Dermis microvascular lymphatic vessel endothelial cell (primary cell): ENCODE results near the gene NFASC. TPM values are rescaled to one million over a fixed set of nuclear protein-coding genes. Genes with fewer than 3 reads are reported as not detected.

ENCODE experiments used
- DNase-seq, 2 donors: peaks; one replicate each; pipeline versions ENCODE4 v3.0.0 to v3.0.0-alpha.2; 2010; ENCODE audit warnings: low read depth in 2 of 2
- total RNA-seq: library from RNA; depleted of rRNA; stranded (reverse); fragments of >200 nt; gene quantifications from 2 replicates; pipeline ENCODE4 v1.2.1, GENCODE V29; 2014

NFASC gene
- total RNA-seq, 1 donor from 2014 or later: under 0.01 TPM

- DNase-seq: no peak
Observed at GRCh38 chr1:205060746-205061145, 190.1 kb downstream of the NFASC start.

GRCh38 chr1:205061227-205061626 lies 190.6 kb downstream of the NFASC start:
- no peak for DNase-seq

DNA sequence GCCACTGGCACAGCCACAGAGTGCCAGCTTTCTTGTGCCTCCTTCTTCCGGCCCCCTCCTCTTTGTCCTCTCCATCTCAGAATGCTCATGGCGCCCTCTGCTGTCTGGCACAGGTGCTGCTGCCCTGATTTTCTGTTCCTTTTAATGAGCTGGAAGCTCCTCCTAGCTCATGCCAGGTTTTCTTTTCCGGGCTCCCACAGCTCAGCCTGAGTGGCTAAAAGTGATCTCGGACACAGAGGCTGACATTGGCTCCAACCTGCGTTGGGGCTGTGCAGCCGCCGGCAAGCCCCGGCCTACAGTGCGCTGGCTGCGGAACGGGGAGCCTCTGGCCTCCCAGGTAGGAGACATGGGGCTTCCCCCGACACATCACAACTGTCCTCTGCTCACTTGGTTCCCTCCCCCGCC lies 191.0 kb downstream of the NFASC start:
- DNase-seq: peak; percentile 15 to 53

GRCh38 chr1:205062319-205062718 lies 191.7 kb downstream of the NFASC start:
- DNase-seq: no peak

DNA sequence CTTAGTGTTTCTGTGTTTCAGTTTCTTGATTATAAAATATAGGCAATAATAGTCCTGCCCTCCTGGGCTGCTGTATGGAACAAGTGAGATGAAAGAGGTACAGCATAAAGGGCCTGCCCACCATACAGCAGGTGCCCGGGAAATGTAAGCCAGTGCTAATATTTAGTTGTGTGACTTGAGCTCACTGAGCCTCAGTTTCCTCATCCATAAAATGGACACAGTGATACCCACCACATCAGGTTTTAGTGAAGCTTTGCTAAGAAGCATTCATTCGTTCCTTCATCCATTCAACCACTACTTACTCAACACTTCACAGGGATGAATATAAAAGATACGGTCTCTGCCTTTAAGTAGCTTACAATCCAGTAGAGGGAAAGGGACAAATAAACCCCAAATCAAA lies 192.2 kb downstream of the NFASC start:
- DNase-seq: no peak

DNA sequence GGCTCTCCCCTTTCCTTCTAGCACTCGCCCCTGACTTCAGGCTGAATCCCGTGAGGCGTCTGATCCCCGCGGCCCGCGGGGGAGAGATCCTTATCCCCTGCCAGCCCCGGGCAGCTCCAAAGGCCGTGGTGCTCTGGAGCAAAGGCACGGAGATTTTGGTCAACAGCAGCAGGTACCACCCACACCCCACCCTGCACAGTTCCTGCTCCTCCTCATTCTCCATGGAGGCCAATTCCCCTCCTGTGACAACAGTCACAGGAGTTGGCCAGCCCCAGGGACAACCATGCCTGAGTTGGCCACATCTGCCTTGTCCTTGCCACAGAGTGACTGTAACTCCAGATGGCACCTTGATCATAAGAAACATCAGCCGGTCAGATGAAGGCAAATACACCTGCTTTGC lies 193.6 kb downstream of the NFASC start:
- no peak for DNase-seq

DNA sequence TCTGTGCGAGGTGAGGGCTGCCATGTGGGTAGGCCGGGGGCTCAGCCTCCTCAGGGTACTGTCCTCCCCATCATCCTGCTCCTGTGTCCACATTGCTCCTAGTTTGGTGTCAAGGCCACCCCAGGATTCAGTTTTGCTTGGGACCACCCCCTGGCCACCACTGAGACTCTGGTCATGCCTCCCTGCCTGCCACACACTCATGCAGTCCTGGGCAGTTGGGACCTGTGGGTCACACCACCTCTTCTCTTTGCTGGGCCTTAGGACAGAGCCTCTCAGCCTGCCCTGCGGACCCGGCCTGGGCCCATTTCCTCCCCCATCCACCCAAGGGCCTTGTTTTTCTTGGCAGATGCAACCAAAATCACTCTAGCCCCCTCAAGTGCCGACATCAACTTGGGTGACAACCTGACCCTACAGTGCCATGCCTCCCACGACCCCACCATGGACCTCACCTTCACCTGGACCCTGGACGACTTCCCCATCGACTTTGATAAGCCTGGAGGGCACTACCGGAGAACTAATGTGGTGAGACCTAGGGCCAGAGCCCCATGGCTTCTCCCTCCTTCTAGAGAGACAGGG lies 194.2 kb downstream of the NFASC start:
- no peak for DNase-seq

GRCh38 chr1:205065666-205066065 lies 195.0 kb downstream of the NFASC start:
- no peak for DNase-seq

GRCh38 chr1:205066141-205066818 lies 195.6 kb downstream of the NFASC start:
- DNase-seq: no peak

DNA sequence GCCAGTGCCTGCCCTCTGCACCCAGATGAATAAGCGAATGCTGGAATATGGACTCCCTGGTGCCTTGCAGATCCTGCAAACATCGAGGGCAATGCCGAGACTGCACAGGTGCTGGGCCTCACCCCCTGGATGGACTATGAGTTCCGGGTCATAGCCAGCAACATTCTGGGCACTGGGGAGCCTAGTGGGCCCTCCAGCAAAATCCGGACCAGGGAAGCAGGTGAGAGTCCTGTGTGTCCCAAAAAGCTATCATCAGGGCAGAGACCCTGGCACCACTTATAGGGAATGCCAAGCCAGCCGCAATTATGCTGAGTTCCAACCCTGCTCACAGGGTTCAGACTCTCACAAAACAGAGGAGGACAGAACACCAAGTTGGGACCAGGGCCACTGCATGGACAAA lies 196.4 kb downstream of the NFASC start:
- no peak for DNase-seq

GRCh38 chr1:205068001-205068400 lies 197.3 kb downstream of the NFASC start:
- DNase-seq: no peak

DNA sequence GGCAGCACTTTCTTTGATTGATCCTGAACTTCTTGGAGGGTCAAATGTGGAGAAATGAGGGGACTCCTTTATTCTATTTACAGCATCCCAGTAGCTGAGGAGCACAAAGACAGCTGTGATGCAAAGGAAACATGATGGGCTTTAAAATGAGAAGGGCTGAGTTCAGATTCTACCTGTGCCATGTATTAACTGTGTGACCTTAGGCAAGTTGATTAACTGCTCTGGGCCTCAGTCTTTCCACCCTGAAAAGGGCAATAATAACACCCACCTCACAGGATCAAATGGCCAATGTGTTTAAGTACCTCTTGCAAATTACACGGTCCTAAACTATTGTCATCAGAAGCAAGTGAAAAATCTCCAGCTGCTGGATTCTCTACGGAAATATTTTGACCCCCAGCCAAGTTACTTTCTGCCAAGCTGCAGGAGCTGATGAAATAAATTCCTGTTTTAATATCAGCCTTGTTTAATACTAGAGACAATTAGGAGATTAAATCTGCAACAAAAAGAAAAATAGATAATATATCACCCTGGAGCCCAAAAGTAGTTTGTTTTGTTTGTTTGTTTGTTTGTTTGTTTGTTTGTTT lies 197.9 kb downstream of the NFASC start:
- peak in 1 of 2 donors; percentile 5 for DNase-seq

- no peak for DNase-seq
Observed at GRCh38 chr1:205069371-205070125, 198.9 kb downstream of the NFASC start.

DNA sequence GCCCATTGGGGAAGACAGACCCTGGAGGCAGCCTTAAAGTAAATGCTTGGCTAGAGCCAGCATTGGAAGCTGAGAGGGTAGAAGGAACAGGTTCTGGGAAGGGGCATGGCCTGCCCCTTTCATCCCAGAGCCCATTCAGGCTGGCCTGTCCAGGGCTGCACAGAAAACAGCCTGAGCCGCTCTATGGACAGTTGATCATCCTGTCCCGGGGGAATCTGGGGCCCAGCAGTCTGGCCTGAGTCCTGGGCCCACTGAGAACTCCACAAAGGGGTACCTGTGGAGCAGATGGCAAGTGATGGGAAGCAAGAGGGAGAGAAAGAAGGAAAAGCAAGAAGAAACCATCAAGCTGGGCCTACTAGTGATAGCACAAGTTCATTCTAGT lies 200.4 kb downstream of the NFASC start:
- DNase-seq: no peak

DNA sequence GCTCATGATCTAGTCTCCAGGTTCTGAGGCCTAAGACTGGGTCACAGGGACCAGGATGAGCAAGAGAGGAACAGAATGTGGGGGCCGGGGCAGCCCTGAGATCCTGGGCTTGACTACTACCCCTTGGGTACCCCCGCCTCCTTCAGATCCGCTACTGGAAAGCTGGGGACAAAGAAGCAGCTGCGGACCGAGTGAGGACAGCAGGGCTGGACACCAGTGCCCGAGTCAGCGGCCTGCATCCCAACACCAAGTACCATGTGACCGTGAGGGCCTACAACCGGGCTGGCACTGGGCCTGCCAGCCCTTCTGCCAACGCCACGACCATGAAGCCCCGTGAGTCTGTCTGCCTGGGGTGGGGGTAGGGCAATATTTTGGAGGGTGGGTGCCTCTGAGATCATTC lies 201.1 kb downstream of the NFASC start:
- no peak for DNase-seq

DNA sequence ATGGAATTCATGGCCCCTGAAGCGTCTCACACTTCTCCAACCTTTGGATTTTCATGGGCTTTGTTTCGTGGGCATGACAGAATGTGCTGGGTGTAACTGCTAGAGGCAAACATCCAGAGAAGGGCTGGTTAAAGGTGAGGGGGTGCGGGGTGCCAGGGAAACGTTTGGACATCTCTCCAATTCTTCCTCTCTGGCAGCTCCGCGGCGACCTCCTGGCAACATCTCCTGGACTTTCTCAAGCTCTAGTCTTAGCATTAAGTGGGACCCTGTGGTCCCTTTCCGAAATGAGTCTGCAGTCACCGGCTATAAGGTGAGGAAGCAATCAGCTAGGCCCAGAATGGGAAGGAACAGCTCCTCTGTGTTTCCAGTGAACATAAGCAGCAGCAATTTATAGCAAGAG lies 201.6 kb downstream of the NFASC start:
- no peak for DNase-seq

Other genes with a start within 250 kb of the NFASC start
- 0.13 and 0.38 TPM in 2 replicates for gene LRRN2, start 185.1 kb upstream of the NFASC start, total RNA-seq
- gene CNTN2, start 172.3 kb downstream of the NFASC start, total RNA-seq: not detected in 2 replicates
- 0.77 and 1.1 TPM in 2 replicates for gene TMEM81, start 213.6 kb downstream of the NFASC start, total RNA-seq